K562 (cell line): ENCODE measurements around the gene FLAD1. TPM values are rescaled to one million over a fixed set of nuclear protein-coding genes. Genes with fewer than 3 reads are reported as not detected.

Experiments used
- ATAC-seq: fragments of 200-7000 bp; cut with Tn5 transposase; 3 replicates; pipeline ENCODE4 v1.9.1; 2020; ENCODE audit warnings: moderate library complexity
- BruUV-seq: library from RNA; stranded (reverse); fragments of 400-500 nt; replicated peaks from 2 replicates; lab custom pipeline; 2021; lab: Mats Ljungman, UMichigan
- CTCF ChIA-PET: fragments of 300-600 bp; formaldehyde crosslinking; extraction: SDS; loops from one replicate; lab custom pipeline; 2021; ENCODE audit warnings: low intra/inter-chr PET ratio; lab: Yijun Ruan, JAX
- POLR2A ChIA-PET: fragments of 300-600, 350-650 bp; sonication (Branson Sonifier 250); formaldehyde crosslinking; extraction: SDS; loops from one replicate; lab custom pipeline; 2021; ENCODE audit warnings: antibody characterized with exemption, inconsistent platforms; lab: Yijun Ruan, JAX
- DNase-seq, 4 experiments: peaks; one replicate each; pipeline versions ENCODE4 v3.0.0 to v3.0.0-alpha.2; 2011 to 2018; ENCODE audit warnings: low spot score in 3 of 4, mixed read lengths in 3 of 4; ENCODE audit errors: extremely low read depth in 1 of 4
- FAIRE-seq: peaks from 2 replicates; lab custom pipeline; 2011; peaks lifted over from hg19 to GRCh38; lab: Jason Lieb, UNC
- H2AFZ ChIP-seq: 2 replicates; pipeline ENCODE4 v1.6.0; 2011; ENCODE audit warnings: low read depth, low read length, control low read depth, inconsistent platforms
- H3K27ac ChIP-seq: fragments of 200-600 bp; 3 replicates; pipeline ENCODE4 v1.8.0; 2011; ENCODE audit warnings: low read depth, mild to moderate bottlenecking, control low read depth, inconsistent platforms, low read length, moderate library complexity, mixed read lengths; ENCODE audit errors: extremely low read depth
- H3K27me3 ChIP-seq, 2 experiments: fragments of 300-600 bp in 1 of 2; 2 replicates in 1 of 2; 3 replicates in 1 of 2; pipeline versions ENCODE4 v1.6.0 to v1.8.0; 2011; ENCODE audit warnings: inconsistent platforms in 2 of 2, low read length in 2 of 2, mild to moderate bottlenecking in 1 of 2, mixed read lengths in 1 of 2, moderate library complexity in 1 of 2; ENCODE audit not compliant: control insufficient read depth in 2 of 2, insufficient read depth in 2 of 2
- H3K36me3 ChIP-seq: fragments of 300-600 bp; 3 replicates; pipeline ENCODE4 v1.8.0; 2011; ENCODE audit warnings: mild to moderate bottlenecking, low read length, inconsistent platforms; ENCODE audit not compliant: control insufficient read depth, insufficient read depth
- H3K4me1 ChIP-seq, 2 experiments: fragments of 200-600 bp in 1 of 2; replicated peaks in 1 of 2; 2 replicates in 1 of 2; 3 replicates in 1 of 2; pipeline versions ENCODE4 v1.5.1 to v1.8.0; 2011; ENCODE audit warnings: inconsistent platforms in 2 of 2, low read length in 2 of 2, mild to moderate bottlenecking in 1 of 2, mixed read lengths in 1 of 2, moderate library complexity in 1 of 2; ENCODE audit not compliant: control insufficient read depth in 2 of 2, insufficient read depth in 2 of 2
- H3K4me2 ChIP-seq: 2 replicates; pipeline ENCODE4 v1.6.1; 2011; ENCODE audit warnings: low read length, control low read depth, inconsistent platforms, mixed read lengths; ENCODE audit not compliant: insufficient read depth
- H3K4me3 ChIP-seq: fragments of 200-600 bp; sonication (generic), shearing (Covaris generic); 2 replicates; pipeline ENCODE4 v1.5.1; 2016; ENCODE audit warnings: control low read depth, inconsistent platforms
- H3K79me2 ChIP-seq: fragments of 200-600 bp; 3 replicates; pipeline ENCODE4 v1.8.0; 2011; ENCODE audit warnings: low read length, inconsistent platforms; ENCODE audit not compliant: control insufficient read depth, insufficient read depth
- H3K9ac ChIP-seq, 2 experiments: 2 replicates each; pipeline versions ENCODE4 v1.6.0 to v1.6.1; 2011; ENCODE audit warnings: low read depth in 2 of 2, low read length in 2 of 2, control low read depth in 1 of 2, inconsistent platforms in 1 of 2, mild to moderate bottlenecking in 1 of 2, mixed read lengths in 1 of 2; ENCODE audit not compliant: insufficient read depth in 1 of 2
- H3K9me1 ChIP-seq: one replicate; pipeline ENCODE4 v1.6.0; 2011; ENCODE audit warnings: inconsistent platforms, mild to moderate bottlenecking, low read length, moderate library complexity; ENCODE audit not compliant: control insufficient read depth, insufficient read depth
- H3K9me3 ChIP-seq: replicated peaks from 2 replicates; pipeline ENCODE4 v1.5.1; 2011; ENCODE audit warnings: low read depth, low read length, inconsistent platforms; ENCODE audit not compliant: control insufficient read depth, insufficient read depth
- H4K20me1 ChIP-seq: replicated peaks from 2 replicates; pipeline ENCODE4 v1.6.1; 2011; ENCODE audit warnings: low read length, inconsistent platforms, mixed read lengths; ENCODE audit not compliant: control insufficient read depth, insufficient read depth
- CREM ChIP-seq: IDR thresholded peaks from 2 replicates; pipeline ENCODE4 v1.6.1; 2014; ENCODE audit warnings: antibody characterized with exemption, low read depth
- DDX20 ChIP-seq: fragments of 450-650 bp; IDR thresholded peaks from 2 replicates; pipeline ENCODE4 v1.6.1; 2016; ENCODE audit warnings: missing genetic modification characterization, low read depth, mild to moderate bottlenecking, missing compliant biosample characterization, moderate library complexity
- ELF2 ChIP-seq: fragments of 250-450 bp; sonication (Bioruptor Pico); IDR thresholded peaks from 2 replicates; pipeline ENCODE4 v1.5.0; 2021; ENCODE audit warnings: mild to moderate bottlenecking
- GATA2 ChIP-seq: sonication (generic); formaldehyde crosslinking; IDR thresholded peaks from 2 replicates; pipeline ENCODE4 v1.4.0; 2020; ENCODE audit warnings: mild to moderate bottlenecking, missing genetic modification reagents
- HCFC1 ChIP-seq: IDR thresholded peaks from 2 replicates; pipeline ENCODE4 v1.6.1; 2012; ENCODE audit warnings: low read depth, low read length, improper control_type of control experiment
- HDAC1 ChIP-seq, 2 experiments: fragments of 450-650 bp; IDR thresholded peaks; 2 replicates each; pipeline ENCODE4 v1.6.1; 2016 to 2017; ENCODE audit warnings: inconsistent platforms in 1 of 2, mild to moderate bottlenecking in 1 of 2, moderate library complexity in 1 of 2
- KDM1A ChIP-seq, 2 experiments: fragments of 450-650 bp; IDR thresholded peaks; 2 replicates each; pipeline ENCODE4 v1.6.1; 2016; ENCODE audit warnings: mild to moderate bottlenecking in 2 of 2
- MBD2 ChIP-seq: sonication (generic); IDR thresholded peaks from 2 replicates; pipeline ENCODE4 v1.6.1; 2016; ENCODE audit warnings: low read depth, borderline replicate concordance
- MEIS2 ChIP-seq: fragments of 450-650 bp; IDR thresholded peaks from 2 replicates; pipeline ENCODE4 v1.6.1; 2014; ENCODE audit warnings: mild to moderate bottlenecking; ENCODE audit not compliant: partially characterized antibody
- SIX5 ChIP-seq, 2 experiments: IDR thresholded peaks; 2 replicates each; pipeline ENCODE4 v1.6.1; 2011; ENCODE audit warnings: low read length in 2 of 2, borderline replicate concordance in 1 of 2, low read depth in 1 of 2, mild to moderate bottlenecking in 1 of 2, moderate library complexity in 1 of 2; ENCODE audit not compliant: insufficient read depth in 1 of 2
- SUPT5H ChIP-seq: fragments of 450-650 bp; IDR thresholded peaks from 2 replicates; pipeline ENCODE4 v1.6.1; 2016
- ZNF143 ChIP-seq: sonication (generic); formaldehyde crosslinking; IDR thresholded peaks from 2 replicates; pipeline ENCODE4 v1.9.0; 2022; ENCODE audit warnings: mild to moderate bottlenecking, missing genetic modification reagents
- WGBS: fragments of 100-300 bp; shearing (Covaris generic); methylation state at CpG from one replicate; pipeline ENCODE4 v1.1.6; 2016; ENCODE audit warnings: low coverage, mixed read lengths; ENCODE audit not compliant: insufficient coverage; ENCODE audit errors: missing lambda C conversion rate; 5-methylcytosine and 5-hydroxymethylcytosine counted together
- in situ Hi-C: fragments of 300-500 bp; cut with MboI; formaldehyde crosslinking; loops from 4 replicates; pipeline ENCODE4 v1.15.0; 2018; ENCODE audit warnings: inconsistent platforms, mixed read lengths
- intact Hi-C: fragments of 100-400 bp; cut with micrococcal nuclease; formaldehyde crosslinking; loops from 2 replicates; pipeline ENCODE4 v1.14.2; 2022
- polyA plus RNA-seq, 8 experiments: library from polyadenylated mRNA; depleted of rRNA in 4 of 8; stranded (reverse) in 5 of 8; unstranded in 3 of 8; fragments of >200 nt; fragmentation: Nextera tagmentation in 2 of 8; fragmentation: Illumina TruSeq in 1 of 8; extraction: Ambion mirVana in 2 of 8; extraction: Trizol in 1 of 8; gene quantifications; 2 replicates each; pipeline versions ENCODE4 v1.2.1 to v1.2.3, GENCODE V29; 2011 to 2014; ENCODE audit warnings: inconsistent platforms in 1 of 8, missing spikeins in 1 of 8
- total RNA-seq, 7 experiments: library from RNA; depleted of rRNA in 6 of 7; stranded (reverse); fragments of >200 nt in 6 of 7; fragmentation: Illumina TruSeq in 2 of 7; extraction: Trizol in 2 of 7; gene quantifications; 2 replicates each; pipeline versions ENCODE4 v1.2.1 to v1.2.3, GENCODE V29; 2011 to 2021; ENCODE audit warnings: low replicate concordance in 1 of 7
- TF ChIP-seq, protein P1 (sequence below), 2 experiments: fragments of 450-650 bp; IDR thresholded peaks; 2 replicates each; pipeline ENCODE4 v1.6.1; 2018; ENCODE audit warnings: mild to moderate bottlenecking in 2 of 2, low read depth in 1 of 2; ENCODE audit not compliant: partially characterized antibody in 2 of 2

Gene FLAD1
- total and polyA plus RNA-seq, 9 of the 15 experiments (the other 6 are each of a cell fraction or from before 2014, with no cell fraction given), result 24.9 to 85.8 (median 67.0) TPM

- H3K36me3 ChIP-seq, result peaks cover 60% of the 10 kb centered on the region; the same call in 2 of the 3 replicates
- peak; percentile 94 for FAIRE-seq
- H3K27ac ChIP-seq, result peak overlapping the region; percentile 33; the same call in 2 of the 3 replicates
- H3K4me3 ChIP-seq, result no peak overlapping the region
- 55% methylated on average over 2 of the region's 2 CpGs for WGBS
- no peaks in the 10 kb centered on the region for H3K9me3 ChIP-seq
- peaks cover 90% of the 10 kb centered on the region for H3K79me2 ChIP-seq
- no peak for ATAC-seq
- DNase-seq, result no peak
- intact Hi-C loops, result no loop called here
- CTCF ChIA-PET, result no interaction called here
- H3K9ac ChIP-seq, result no peak overlapping the region; a peak in 1 of 4 replicates
- POLR2A ChIA-PET, result interaction anchor here (0.6 to 1.0 kb wide), 7 partner anchors 11 to 748 kb away, joined by 3 to 4 read pairs (median 3); partner anchors contain the start of gene DPM3
- peaks cover 3% of the 10 kb centered on the region for H4K20me1 ChIP-seq
- TF ChIP-seq KDM1A (IDR thresholded peaks at IDR 0.05) (0 out of 4 replicates have a peak, but pooled peaks of 1 of the 2 experiments have one; percentile 15), GATA2 (CRISPR knock-in tag) (no peak), CREM (peak; percentile 57), HDAC1 (IDR thresholded peaks at IDR 0.05) (peak in 1 of 2 experiments; percentile 29; a peak in 1 of 4 replicates), DDX20 (no peak), HCFC1 (peak; percentile 90), ELF2 (CRISPR knock-in tag) (no peak), SUPT5H (0 out of 2 replicates have a peak, but pooled peaks have one; percentile 30), ZNF143 (CRISPR knock-in tag) (peak; percentile 83), MEIS2 (peak; percentile 42), SIX5 (IDR thresholded peaks at IDR 0.05; ENCODE audit: borderline replicate concordance in 1 of 2, insufficient read depth in 1 of 2, low read depth in 1 of 2, low read length in 2 of 2) (peak; percentile 92 to 93), MBD2 (peak; percentile 48; the same call in 1 of the 2 replicates)
- TF ChIP-seq, protein P1, sequence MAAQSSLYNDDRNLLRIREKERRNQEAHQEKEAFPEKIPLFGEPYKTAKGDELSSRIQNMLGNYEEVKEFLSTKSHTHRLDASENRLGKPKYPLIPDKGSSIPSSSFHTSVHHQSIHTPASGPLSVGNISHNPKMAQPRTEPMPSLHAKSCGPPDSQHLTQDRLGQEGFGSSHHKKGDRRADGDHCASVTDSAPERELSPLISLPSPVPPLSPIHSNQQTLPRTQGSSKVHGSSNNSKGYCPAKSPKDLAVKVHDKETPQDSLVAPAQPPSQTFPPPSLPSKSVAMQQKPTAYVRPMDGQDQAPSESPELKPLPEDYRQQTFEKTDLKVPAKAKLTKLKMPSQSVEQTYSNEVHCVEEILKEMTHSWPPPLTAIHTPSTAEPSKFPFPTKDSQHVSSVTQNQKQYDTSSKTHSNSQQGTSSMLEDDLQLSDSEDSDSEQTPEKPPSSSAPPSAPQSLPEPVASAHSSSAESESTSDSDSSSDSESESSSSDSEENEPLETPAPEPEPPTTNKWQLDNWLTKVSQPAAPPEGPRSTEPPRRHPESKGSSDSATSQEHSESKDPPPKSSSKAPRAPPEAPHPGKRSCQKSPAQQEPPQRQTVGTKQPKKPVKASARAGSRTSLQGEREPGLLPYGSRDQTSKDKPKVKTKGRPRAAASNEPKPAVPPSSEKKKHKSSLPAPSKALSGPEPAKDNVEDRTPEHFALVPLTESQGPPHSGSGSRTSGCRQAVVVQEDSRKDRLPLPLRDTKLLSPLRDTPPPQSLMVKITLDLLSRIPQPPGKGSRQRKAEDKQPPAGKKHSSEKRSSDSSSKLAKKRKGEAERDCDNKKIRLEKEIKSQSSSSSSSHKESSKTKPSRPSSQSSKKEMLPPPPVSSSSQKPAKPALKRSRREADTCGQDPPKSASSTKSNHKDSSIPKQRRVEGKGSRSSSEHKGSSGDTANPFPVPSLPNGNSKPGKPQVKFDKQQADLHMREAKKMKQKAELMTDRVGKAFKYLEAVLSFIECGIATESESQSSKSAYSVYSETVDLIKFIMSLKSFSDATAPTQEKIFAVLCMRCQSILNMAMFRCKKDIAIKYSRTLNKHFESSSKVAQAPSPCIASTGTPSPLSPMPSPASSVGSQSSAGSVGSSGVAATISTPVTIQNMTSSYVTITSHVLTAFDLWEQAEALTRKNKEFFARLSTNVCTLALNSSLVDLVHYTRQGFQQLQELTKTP (IDR thresholded peaks at IDR 0.05; ENCODE audit: low read depth in 1 of 2, partially characterized antibody in 2 of 2), result peak in 1 of 2 experiments; percentile 94
- TF ChIP-seq, all 486 proteins: peak for 10
- no peaks in the 10 kb centered on the region for H3K9me1 ChIP-seq
- peaks cover 71 to 79% of the 10 kb centered on the region in 2 experiments for H3K4me1 ChIP-seq
- no peaks in the 10 kb centered on the region for H3K27me3 ChIP-seq
- no peak overlapping the region for H2AFZ ChIP-seq
- in situ Hi-C loops, result no loop called here
- H3K4me2 ChIP-seq, result no peak overlapping the region
- BruUV-seq, result no TSS peak
Measured at GRCh38 chr1:155006601-155007101, 23.5 kb downstream of the FLAD1 start.
